NT2/D1 (cell line): ENCODE data around the gene TPM2.

ENCODE experiments used
- SUZ12 ChIP-seq: IDR thresholded peaks from 2 replicates; pipeline ENCODE4 v1.6.1; 2011; ENCODE audit not compliant: insufficient read length, insufficient read depth; ENCODE audit errors: extremely low read depth
- ZNF274 ChIP-seq: IDR thresholded peaks from 2 replicates; pipeline ENCODE4 v1.6.1; 2011; ENCODE audit warnings: mild to moderate bottlenecking, low read depth, low read length

- TF ChIP-seq ZNF274 (no peak), SUZ12 (no peak)
Measured at GRCh38 chr9:35674025-35674361, 15.7 kb downstream of the TPM2 start.
